GM23338 (cell line): Measurements from ENCODE around the gene PHYHD1. TPM values are rescaled to one million over a fixed set of nuclear protein-coding genes. Genes with fewer than 3 reads are reported as not detected.

ENCODE experiments used
- ATAC-seq: fragments of 200-7000 bp; cut with Tn5 transposase; 3 replicates; pipeline ENCODE4 v1.9.1; 2020
- DNase-seq: peaks from one replicate; pipeline ENCODE4 v3.0.0-alpha.2; 2015; ENCODE audit warnings: low spot score
- H2AFZ ChIP-seq: fragments of 200-600 bp; sonication (generic); 2 replicates; pipeline ENCODE4 v1.8.0; 2016; ENCODE audit warnings: antibody characterized with exemption, mild to moderate bottlenecking, moderate library complexity
- H3F3A ChIP-seq: fragments of 200-600 bp; sonication (generic); replicated peaks from 2 replicates; pipeline ENCODE4 v1.8.0; 2017; ENCODE audit warnings: antibody characterized with exemption, mixed run types, low read depth
- H3K27ac ChIP-seq: fragments of 200-600 bp; sonication (generic); 2 replicates; pipeline ENCODE4 v1.6.1; 2016; ENCODE audit warnings: low read depth
- H3K27me3 ChIP-seq: fragments of 200-600 bp; sonication (generic); 2 replicates; pipeline ENCODE4 v1.8.0; 2016; ENCODE audit warnings: mild to moderate bottlenecking, mixed run types, moderate library complexity; ENCODE audit not compliant: insufficient read depth
- H3K36me3 ChIP-seq: fragments of 200-600 bp; sonication (generic); 2 replicates; pipeline ENCODE4 v1.8.0; 2016; ENCODE audit warnings: mild to moderate bottlenecking; ENCODE audit not compliant: insufficient read depth
- H3K4me1 ChIP-seq: fragments of 200-600 bp; sonication (generic); 2 replicates; pipeline ENCODE4 v1.8.0; 2016; ENCODE audit warnings: mild to moderate bottlenecking, moderate library complexity; ENCODE audit not compliant: insufficient read depth
- H3K4me2 ChIP-seq: fragments of 200-600 bp; sonication (generic); 2 replicates; pipeline ENCODE4 v1.7.1; 2017; ENCODE audit warnings: mixed run types
- H3K4me3 ChIP-seq: fragments of 200-600 bp; sonication (generic); 2 replicates; pipeline ENCODE4 v1.6.1; 2016; ENCODE audit warnings: mixed run types
- H3K79me2 ChIP-seq: fragments of 200-600 bp; sonication (generic); replicated peaks from 2 replicates; pipeline ENCODE4 v1.8.0; 2017; ENCODE audit warnings: mild to moderate bottlenecking; ENCODE audit not compliant: insufficient read depth
- H3K9me2 ChIP-seq: fragments of 200-600 bp; sonication (generic); 2 replicates; pipeline ENCODE4 v1.8.0; 2017; ENCODE audit not compliant: insufficient read depth
- H4K20me1 ChIP-seq: fragments of 200-600 bp; sonication (generic); replicated peaks from 2 replicates; pipeline ENCODE4 v1.8.0; 2017; ENCODE audit warnings: mild to moderate bottlenecking; ENCODE audit not compliant: insufficient read depth
- H3K27ac Mint-ChIP-seq: 2 replicates; pipeline ENCODE4 v1.8.0; 2020; ENCODE audit warnings: inconsistent platforms, mild to moderate bottlenecking, moderate library complexity, mixed read lengths
- H3K27me3 Mint-ChIP-seq: 3 replicates; pipeline ENCODE4 v1.8.0; 2022; ENCODE audit warnings: low read depth, mild to moderate bottlenecking, moderate library complexity, mixed read lengths, inconsistent platforms; ENCODE audit not compliant: insufficient read depth, poor library complexity
- H3K36me3 Mint-ChIP-seq: 3 replicates; pipeline ENCODE4 v1.8.0; 2021; ENCODE audit warnings: low read depth, mild to moderate bottlenecking, inconsistent platforms, moderate library complexity, mixed read lengths
- H3K4me1 Mint-ChIP-seq: 3 replicates; pipeline ENCODE4 v1.8.0; 2020; ENCODE audit warnings: mild to moderate bottlenecking, inconsistent platforms, mixed read lengths
- H3K4me3 Mint-ChIP-seq: 3 replicates; pipeline ENCODE4 v1.8.0; 2021; ENCODE audit warnings: moderate library complexity, mild to moderate bottlenecking, inconsistent platforms, mixed read lengths
- H3K9me3 Mint-ChIP-seq: 3 replicates; pipeline ENCODE4 v1.8.0; 2020; ENCODE audit warnings: moderate library complexity, mild to moderate bottlenecking, inconsistent platforms, mixed read lengths
- CREB1 ChIP-seq: fragments of 250-450 bp; sonication (Bioruptor Pico); IDR thresholded peaks from 2 replicates; pipeline ENCODE4 v1.5.0; 2020; ENCODE audit warnings: low read depth, mild to moderate bottlenecking, moderate library complexity
- CTCF ChIP-seq, 2 experiments: fragments of 200-600 bp in 1 of 2; sonication (generic) in 1 of 2; conservative IDR thresholded peaks; 2 replicates each; pipeline versions ENCODE4 v1.5.1 to v1.6.1; 2016 to 2017; ENCODE audit warnings: antibody characterized with exemption in 2 of 2, low read depth in 2 of 2, mild to moderate bottlenecking in 2 of 2, moderate library complexity in 1 of 2
- EZH2 ChIP-seq: fragments of 200-600 bp; sonication (generic); IDR thresholded peaks from one replicate; pipeline ENCODE4 v1.8.0; 2017; ENCODE audit warnings: antibody characterized with exemption, mild to moderate bottlenecking, low read depth; ENCODE audit not compliant: unreplicated experiment
- JUNB ChIP-seq: IDR thresholded peaks from one replicate; pipeline ENCODE4 v1.6.1; 2016; ENCODE audit warnings: antibody characterized with exemption; ENCODE audit not compliant: unreplicated experiment
- NANOG ChIP-seq: IDR thresholded peaks from 2 replicates; pipeline ENCODE4 v1.6.1; 2016; ENCODE audit warnings: antibody characterized with exemption, borderline replicate concordance
- POLR2AphosphoS5 ChIP-seq: IDR thresholded peaks from 2 replicates; pipeline ENCODE4 v1.6.1; 2016; ENCODE audit warnings: antibody characterized with exemption, low read depth
- REST ChIP-seq: IDR thresholded peaks from one replicate; pipeline ENCODE4 v1.6.1; 2018; ENCODE audit warnings: antibody characterized with exemption; ENCODE audit not compliant: unreplicated experiment
- STAT1 ChIP-seq: IDR thresholded peaks from one replicate; pipeline ENCODE4 v1.6.1; 2016; ENCODE audit warnings: antibody characterized with exemption; ENCODE audit not compliant: unreplicated experiment
- polyA plus RNA-seq: library from polyadenylated mRNA; unstranded; fragments of >200 nt; fragmentation: Nextera tagmentation; extraction: Ambion mirVana; gene quantifications from 2 replicates; pipeline ENCODE4 v1.2.1, GENCODE V29; 2016
- total RNA-seq: library from RNA; depleted of rRNA; stranded (reverse); fragments of >200 nt; shearing (Covaris generic); gene quantifications from 2 replicates; pipeline ENCODE4 v1.2.3, GENCODE V29; 2014

Gene PHYHD1
- total and polyA plus RNA-seq, 2 experiments from 2014 or later: 10.4 to 16.8 TPM

- Histone ChIP-seq H3K9me2 (no peaks in the 10 kb centered on the region), H3K4me2 (no peak overlapping the region), H4K20me1 (peaks cover 7% of the 10 kb centered on the region; the same call in 1 of the 2 replicates), H2AFZ (no peak overlapping the region), H3K79me2 (peaks cover 4% of the 10 kb centered on the region; the same call in 1 of the 2 replicates), H3K27ac (no peak overlapping the region), H3K4me3 (no peak overlapping the region), H3K4me1 (peaks cover 9% of the 10 kb centered on the region), H3K27me3 (no peaks in the 10 kb centered on the region), H3F3A (0 out of 2 replicates have a peak, but pooled peaks cover 5% of the 10 kb centered on the region), H3K36me3 (no peaks in the 10 kb centered on the region; the same call in 1 of the 2 replicates)
- H3K27ac Mint-ChIP-seq: no peak overlapping the region; the same call in 1 of the 2 replicates
- H3K36me3 Mint-ChIP-seq: peaks cover 36% of the 10 kb centered on the region
- H3K4me1 Mint-ChIP-seq: peaks cover 28% of the 10 kb centered on the region
- H3K27me3 Mint-ChIP-seq: peaks cover 12% of the 10 kb centered on the region
- no peak for DNase-seq
- no peak overlapping the region for H3K4me3 Mint-ChIP-seq
- no peaks in the 10 kb centered on the region for H3K9me3 Mint-ChIP-seq
- ATAC-seq: no peak
- TF ChIP-seq CTCF (conservative IDR thresholded peaks at IDR 0.05; ENCODE audit: low read depth in 2 of 2): no peak
- no peak for TF ChIP-seq NANOG
These were observed 3.5 kb upstream of the PHYHD1 start for GRCh38 chr9:128917151-128917849.

- H3K4me2 ChIP-seq: no peak overlapping the region
- no peaks in the 10 kb centered on the region; the same call in 1 of the 2 replicates for H3K36me3 ChIP-seq
- H3K4me3 ChIP-seq: no peak overlapping the region
- H3K79me2 ChIP-seq: 0 out of 2 replicates have a peak, but pooled peaks cover 2% of the 10 kb centered on the region
- H3K27me3 ChIP-seq: no peaks in the 10 kb centered on the region
- no peaks in the 10 kb centered on the region for H4K20me1 ChIP-seq
- H3K9me2 ChIP-seq: no peaks in the 10 kb centered on the region
- H3K36me3 Mint-ChIP-seq: peaks cover 27% of the 10 kb centered on the region
- no peak overlapping the region for H3K27ac ChIP-seq
- H2AFZ ChIP-seq: no peak overlapping the region
- ATAC-seq: no peak
- 0 out of 2 replicates have a peak overlapping the region, but pooled peaks have one; percentile 72 for H3K27ac Mint-ChIP-seq
- DNase-seq: no peak
- H3K4me3 Mint-ChIP-seq: no peak overlapping the region
- peaks cover 16% of the 10 kb centered on the region for H3K4me1 Mint-ChIP-seq
- H3F3A ChIP-seq: peaks cover 12% of the 10 kb centered on the region; the same call in 1 of the 2 replicates
- peaks cover 12% of the 10 kb centered on the region for H3K27me3 Mint-ChIP-seq
- peaks cover 9% of the 10 kb centered on the region for H3K4me1 ChIP-seq
- H3K9me3 Mint-ChIP-seq: no peaks in the 10 kb centered on the region
- no peak for TF ChIP-seq STAT1
- no peak for TF ChIP-seq EZH2
- no peak for TF ChIP-seq CTCF (conservative IDR thresholded peaks at IDR 0.05; ENCODE audit: low read depth in 2 of 2)
- TF ChIP-seq REST: no peak
- no peak for TF ChIP-seq POLR2AphosphoS5
- TF ChIP-seq JUNB: no peak
- TF ChIP-seq CREB1 (CRISPR knock-in tag): no peak
These were observed 1.9 kb upstream of the PHYHD1 start for GRCh38 chr9:128918921-128919320.
